NOMO-1 (cell line): ENCODE data around the gene SRRT.
"Not testable (repeated sequence)": the region's sequence is repeated elsewhere in the genome, so short reads cannot be mapped to it uniquely, and the experiment has no call there.

Experiments
- DNase-seq, 2 experiments: peaks; one replicate each; lab custom pipeline; 2025; ENCODE audit not compliant: unreplicated experiment in 2 of 2; lab: John Stamatoyannopoulos, UW

The SRRT gene

DNA sequence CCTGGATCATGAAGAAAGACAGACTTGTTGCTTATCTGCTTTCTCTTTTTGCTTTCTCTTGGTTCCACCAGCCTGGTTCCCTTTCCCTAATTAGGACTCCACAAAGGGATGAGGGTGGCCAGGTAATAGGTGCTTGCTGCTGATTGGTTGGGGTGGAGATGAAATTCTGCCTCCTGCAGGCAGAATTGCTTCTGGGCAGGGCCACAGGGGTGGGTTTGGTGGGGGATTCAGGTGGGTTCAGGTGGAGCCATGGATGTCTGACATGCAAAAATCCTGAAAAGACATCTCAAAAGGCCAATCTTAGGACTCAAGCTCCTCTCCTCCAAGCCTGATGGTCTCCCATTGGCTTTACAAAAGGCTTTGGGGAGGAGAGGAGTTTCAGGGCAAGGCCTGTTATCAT lies 46.1 kb downstream of the SRRT start:
- no peak for DNase-seq

DNA sequence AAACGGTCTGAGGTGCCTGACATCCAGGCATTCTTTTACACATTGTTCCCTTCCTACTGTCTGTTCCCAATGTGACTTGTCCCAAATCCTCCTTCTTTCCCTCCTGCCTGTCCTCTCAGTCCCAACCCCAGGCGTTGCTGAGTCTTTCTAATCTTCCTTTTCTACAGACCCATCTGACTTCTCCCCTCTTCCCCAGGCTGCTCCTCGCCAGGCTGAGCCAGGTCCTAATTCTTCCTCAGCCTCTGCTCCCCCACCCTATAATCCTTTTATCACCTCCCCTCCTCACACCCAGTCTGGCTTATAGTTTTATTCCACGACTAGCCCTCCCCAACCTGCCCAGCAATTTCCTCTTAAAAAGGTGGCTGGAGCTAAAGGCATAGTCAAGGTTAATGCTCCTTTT lies 48.7 kb downstream of the SRRT start:
- DNase-seq = not testable (repeated sequence)

DNA sequence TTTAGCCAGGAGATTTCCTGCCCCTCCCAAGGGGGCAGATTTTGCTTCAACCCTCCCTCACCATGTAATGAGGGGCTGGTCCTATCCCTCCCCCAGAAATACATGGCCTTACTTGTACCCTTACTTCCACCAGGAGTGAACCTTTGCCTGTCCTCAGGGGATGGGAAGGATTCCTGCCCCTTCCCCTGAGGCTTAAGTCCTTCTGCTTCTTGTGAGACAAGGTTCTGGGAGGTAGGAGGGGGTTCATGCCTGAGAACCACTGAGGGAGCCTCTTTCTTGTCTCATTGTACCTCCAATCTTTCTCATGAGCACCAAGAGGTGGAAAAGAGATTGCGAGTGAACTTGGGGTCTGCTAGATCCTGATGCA lies 54.9 kb downstream of the SRRT start:
- DNase-seq = no peak

DNA sequence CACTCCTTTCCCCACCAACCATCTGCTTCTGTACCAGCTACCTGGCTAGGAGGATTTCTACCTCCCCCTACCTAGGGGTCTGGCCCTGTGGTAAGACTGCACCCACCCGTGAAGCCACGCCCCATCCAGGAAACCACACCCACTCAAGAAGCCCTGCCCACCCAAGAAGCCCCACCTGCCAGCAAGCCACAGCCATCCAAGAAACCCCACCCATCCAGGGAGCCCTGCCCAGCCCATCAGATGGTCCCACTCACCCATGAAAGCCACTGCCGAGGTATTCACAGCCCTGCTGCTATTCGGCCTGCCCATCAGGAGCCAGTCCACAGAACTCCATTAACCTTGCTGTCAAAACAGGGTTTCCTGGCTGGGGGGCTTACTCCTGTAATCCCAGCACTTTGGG lies 58.8 kb downstream of the SRRT start:
- DNase-seq = no peak

DNA sequence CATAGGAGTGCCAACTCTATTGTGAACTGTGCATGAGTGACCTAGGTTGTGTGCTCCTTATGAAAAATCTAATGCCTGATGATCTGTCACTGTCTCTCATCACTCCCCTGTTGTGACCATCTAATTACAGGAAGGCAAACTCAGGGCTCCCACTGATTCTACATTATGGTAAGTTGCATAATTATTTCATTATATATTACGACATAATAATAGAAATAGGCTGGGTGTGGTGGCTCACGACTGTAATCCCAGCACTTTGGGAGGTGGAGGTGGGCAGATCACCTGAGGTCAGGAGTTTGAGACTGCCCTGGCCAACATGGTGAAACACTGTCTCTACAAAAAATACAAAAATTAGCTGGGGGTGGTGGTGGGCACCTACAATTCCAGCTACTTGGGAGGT lies 60.5 kb downstream of the SRRT start:
- not testable (repeated sequence) for DNase-seq

DNA sequence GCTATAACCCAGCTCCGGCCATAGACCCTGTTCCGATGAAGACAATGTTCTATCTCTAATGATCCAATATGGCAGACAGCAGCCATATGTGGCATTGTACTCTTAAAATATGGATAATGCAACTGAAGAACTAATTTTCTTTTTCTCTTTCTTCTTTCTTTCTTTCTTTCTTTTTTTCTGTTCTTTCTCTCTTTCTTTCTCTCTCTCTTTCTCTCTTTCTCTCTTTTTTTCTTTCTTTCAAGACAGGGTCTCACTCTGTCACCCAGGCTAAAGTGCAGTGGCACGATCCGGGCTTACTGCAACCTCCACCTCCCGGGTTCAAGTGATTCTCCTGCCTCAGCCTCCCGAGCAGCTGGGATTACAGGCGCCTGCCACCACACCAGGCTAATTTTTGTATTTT lies 61.3 kb downstream of the SRRT start:
- not testable (repeated sequence) for DNase-seq
